ENCODE results near the gene PPP1R11.

Gene PPP1R11

DNA sequence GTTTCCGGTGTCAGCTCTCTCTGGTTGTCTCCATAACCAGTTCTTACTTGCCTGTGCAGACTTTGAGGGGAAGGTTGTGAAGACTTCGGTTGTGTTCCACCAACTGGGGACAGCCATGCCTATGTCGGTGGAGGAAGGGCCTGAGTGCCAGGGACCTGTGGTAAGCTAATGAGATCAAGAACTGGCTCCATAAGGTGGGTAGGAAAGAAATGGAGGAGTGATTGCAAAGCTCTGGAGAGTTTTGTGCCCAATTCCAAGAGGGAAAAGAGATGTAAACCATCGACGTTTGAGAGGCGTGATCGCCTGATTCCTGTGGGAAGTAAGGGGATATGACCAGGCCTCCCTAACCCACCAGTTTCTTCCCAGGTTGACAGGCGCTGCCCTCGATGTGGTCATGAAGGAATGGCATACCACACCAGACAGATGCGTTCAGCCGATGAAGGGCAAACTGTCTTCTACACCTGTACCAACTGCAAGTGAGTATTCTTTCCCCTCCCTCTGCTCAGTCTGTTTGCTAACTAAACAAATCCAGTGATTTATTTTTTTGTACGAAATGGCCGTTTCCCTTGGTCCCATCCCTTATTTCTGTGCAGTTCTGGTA lies 5.0 kb upstream of the PPP1R11 start:
- DNase-seq (ENCODE audit: low read depth in 2 of 2) = no peak

DNA sequence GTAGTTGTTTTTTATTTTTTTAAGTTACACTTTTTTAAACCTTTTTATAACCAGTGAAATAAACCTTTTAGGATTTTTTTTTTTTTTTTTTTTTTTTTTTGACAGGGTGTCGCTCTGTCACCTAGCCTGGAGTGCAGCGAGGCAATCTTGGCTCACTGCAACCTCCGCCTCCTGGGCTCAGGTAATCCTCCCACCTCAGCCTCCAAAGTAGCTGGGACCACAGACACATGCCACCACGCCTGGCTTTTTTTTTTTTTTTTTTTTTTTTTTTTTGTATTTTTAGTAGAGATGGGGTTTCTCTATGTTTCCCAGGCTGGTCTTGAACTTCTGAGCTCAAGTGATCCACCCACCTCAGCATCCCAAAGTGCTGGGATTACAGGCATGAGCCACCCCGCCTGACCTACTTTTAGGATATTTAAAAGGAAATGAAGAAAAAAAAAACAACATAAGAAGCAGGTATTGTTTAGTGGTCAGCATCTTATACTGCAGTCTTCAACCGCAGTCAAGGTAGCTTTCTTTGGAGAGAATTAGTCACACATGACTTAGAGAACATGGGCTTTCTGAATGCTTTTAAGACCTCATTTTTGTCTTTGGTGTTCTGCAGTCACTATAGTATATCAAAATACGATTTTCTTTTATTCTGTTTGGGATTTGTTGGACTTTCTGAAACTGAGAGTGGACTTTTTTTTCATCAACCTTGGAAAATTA lies 4.4 kb upstream of the PPP1R11 start:
- no peak for DNase-seq (ENCODE audit: low read depth in 2 of 2)

DNA sequence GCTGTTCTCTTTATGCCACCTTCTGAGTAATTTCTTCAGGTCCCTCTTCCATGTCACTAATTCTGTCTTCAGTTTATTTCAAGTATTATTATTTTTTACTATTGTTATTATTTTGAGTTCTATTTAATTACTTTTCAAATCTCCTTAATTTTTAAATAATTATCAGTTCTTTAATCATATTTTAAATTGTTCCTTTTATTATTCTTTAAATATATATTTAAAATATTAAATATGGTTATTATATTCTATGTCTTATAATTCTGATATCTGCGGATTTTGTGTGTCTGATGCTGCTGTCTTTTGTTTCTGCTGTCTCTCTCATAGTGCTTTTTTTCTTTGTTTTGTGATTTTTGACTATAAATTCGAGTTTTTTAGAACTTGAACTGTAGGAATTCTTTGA lies 3.7 kb upstream of the PPP1R11 start:
- DNase-seq (ENCODE audit: low read depth in 2 of 2) = no peak

DNA sequence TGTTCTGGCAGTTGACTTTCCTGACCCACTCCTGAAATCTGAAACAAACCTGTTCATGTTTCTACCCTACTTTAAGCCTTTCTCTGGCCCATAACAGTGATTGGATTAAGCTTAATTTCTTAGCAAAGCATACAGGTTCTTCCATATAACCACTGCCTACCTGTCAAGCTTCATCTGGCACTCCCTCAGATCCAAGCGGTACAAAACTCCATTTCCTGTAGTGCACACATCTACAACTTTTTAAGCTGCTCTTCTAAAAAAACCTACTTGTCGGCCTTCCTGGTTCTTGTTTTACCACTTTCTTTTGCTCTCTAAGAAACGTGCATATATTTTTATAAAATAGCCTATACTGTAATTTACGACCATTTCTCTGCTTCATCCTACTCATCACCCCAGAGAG lies 916 bp upstream of the PPP1R11 start:
- no peak for DNase-seq (ENCODE audit: low read depth in 2 of 2)

DNA sequence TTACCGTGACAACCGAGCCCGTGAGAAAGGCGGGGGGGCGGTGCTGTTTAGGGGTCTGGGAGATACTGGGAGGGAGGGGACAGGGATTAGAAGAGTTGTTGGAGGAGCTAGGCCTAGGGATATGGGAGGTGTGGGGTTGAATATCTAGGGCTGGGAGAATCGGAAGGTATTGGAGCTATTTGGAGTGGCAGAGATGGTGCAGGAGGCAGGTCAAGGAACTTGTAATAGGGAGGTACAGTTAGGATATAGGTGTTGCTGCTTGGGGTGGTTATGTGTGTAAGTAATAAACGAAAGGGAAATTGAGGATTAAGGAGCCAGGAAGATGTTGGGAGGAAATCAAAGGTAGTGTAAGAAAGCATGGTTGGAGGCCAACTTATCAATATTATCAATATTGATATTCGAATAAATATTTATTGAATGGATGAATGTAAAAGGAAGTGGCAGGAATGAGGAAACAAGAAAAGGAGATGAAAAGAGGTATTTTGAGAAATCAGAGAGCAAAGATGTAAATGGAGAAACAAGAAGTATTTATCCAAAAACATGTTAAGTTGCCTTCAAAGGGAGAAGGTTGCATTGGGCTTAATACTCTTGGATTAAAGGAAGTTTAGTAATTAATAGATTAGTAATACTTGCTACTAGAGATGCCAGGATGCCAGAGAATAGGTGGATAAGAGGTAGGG lies 602 bp downstream of the PPP1R11 start:
- no peak for DNase-seq (ENCODE audit: low read depth in 2 of 2)

DNA sequence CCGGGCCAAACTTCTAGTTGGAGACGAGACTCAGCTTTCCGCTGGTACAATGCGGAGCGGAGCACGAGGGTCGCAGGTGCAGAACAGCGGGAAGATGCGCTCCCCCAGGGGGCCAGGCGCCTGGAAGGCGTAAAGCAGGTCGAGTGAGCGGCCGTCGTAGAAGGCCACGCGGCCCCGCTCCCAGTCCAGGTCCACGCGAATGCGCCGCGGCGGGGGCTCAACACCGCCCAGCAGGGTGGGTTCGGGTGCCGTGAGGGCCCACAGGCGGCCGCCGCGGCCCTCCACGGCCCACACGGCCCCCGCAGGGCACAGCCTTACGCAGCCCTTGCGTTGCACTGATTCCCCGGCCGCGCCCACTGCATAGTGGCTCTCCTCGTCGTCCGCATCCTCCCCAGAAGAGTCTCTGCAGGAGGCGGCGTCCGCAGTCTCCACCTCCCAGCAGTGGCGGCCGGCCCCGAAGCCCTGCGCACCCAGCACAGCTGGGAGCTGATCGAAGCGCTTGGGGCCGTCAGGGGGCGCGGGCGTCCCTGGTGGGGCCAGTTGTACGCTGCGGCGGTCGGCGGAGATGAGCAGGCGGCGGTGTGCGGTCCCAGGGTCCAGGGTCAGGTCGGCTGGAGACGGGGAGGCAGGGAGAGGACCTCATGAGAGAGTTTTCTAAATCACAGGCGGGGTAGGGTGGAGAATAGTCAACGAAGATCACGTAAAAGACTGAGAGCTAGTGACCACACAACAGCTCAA lies 4.3 kb downstream of the PPP1R11 start:
- no peak for DNase-seq (ENCODE audit: low read depth in 2 of 2)

DNA sequence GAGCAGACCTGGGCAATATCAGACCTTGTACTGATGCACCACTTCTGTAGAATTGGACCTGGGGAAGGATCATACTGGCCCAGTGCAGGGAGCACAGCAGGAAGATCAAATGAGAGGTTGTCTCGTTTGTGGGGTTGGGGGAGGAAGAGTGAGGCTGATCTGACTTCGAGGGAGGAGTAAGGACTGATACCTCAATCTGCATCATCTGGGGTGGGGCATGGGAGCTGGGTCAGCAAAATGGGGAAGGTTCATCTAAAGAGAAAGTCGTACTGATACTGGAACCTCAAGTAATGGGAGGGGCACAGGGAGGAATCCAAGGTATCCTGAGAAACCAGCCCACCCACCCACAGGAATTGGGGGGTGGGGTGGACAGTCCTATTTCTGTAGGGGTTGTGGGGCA lies 4.9 kb downstream of the PPP1R11 start:
- DNase-seq (ENCODE audit: low read depth in 2 of 2) = no peak

DNA sequence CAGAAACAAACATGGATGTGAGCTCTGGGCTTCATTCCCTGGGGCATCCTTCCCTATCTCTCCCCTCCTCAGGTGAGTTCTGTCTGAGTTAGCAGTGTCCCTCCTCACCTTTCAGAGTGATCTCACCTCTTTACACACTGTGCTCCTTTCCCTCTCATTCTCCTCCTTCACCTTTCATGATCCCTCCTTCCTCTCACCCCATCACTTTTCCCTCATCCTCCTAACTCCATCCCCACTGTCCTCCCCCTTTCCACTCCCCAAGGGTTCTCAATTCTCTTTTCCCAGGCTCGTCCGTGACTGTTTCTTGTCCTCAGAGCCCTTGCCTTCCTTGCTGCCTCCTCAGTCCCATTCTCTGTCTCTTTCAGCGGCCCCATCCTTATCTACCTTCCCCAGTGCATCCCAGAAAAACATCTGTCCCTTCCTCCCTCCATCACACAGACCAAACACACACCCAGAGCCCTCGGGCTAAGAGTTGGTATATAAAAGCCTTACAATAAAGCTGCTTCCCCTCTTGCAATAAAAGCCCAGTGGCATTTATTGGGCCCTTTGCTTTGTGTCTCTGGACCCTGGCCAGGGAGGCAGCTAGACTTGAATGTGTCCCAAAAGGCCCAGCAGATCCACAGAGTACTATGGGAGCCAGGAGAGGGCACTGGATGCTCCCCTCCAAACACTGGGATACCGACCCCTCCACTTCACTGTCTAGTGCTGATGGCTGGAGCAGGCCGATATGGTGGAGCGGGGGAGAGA lies 6.7 kb downstream of the PPP1R11 start:
- DNase-seq (ENCODE audit: low read depth in 2 of 2) = no peak

DNA sequence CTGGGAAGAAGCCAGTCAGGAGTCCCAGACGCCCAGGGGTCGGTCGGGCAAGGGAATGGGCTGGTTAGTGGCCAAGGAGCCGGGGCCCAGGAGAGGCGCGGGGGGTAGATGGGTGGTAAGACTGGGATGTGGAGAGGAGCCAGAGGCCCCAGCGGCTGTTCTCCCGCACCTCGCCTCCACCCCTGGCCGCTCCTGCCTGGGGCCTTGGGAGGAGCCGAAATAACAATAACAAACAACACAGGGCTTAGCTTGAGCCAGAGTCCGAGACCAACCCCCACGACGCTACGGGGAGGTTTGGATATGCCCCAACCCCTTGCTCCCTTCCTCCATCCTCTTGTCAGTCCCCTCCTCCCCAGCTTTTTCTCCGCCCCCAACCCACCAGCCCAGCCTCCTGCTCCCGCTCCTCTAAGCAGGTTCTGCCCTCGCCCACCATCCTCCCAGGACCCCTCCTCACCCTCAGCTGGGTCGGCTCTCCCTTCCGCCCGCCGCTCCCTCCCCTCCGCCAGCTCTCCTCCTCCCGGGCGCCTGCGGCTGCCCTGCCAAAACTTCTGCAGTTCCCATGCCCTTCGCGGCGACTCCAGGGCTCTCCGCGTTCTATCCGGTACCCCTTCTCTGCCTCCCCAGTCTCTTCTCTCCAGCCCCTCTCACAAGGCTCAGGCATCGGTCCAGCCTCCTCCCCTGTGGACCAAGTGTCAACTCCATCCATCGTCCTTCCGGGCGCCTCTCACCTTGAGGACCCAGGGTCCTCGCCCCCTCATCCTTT lies 7.5 kb downstream of the PPP1R11 start:
- no peak for DNase-seq (ENCODE audit: low read depth in 2 of 2)

DNA sequence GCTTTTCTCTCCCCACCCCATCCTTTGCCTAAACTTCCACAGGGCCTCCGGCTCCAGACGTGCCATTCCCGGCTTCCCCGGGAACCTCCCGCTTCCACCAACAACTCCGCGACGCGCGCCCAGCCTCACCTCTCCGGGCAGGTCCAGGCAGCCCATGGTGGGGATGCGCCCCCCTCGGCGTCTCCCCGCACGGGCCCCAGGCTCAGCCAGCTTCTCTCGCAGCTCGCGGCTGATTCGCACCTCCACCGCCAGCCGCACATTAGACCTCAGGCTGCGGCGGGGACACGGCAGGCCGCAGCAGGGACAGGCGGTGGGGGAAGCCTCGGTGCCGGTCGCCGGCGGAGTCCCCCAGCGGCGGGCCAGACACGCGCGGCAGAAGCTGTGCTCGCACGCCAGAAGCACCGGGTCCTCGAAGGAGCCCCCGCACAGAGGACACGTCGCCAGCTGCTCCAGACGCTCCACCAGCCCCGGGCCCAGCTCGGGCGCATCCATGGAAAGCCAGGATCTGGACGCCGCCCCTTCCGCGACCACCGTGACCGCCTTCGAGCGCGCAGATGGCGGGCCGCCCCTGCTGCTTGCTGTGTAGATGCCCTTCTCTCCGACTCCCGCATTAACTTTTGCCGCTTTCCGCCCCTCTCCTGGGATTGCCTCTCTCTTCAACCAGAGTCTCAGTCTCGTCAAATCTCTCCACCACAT lies 8.2 kb downstream of the PPP1R11 start, which contains the start of gene RNF39:
TSS of gene RNF39 (minus strand) at position 676 of the 696 bp plus-strand sequence. CDS start at position 492, 184 bp downstream.
- DNase-seq (ENCODE audit: low read depth in 2 of 2) = no peak

DNA sequence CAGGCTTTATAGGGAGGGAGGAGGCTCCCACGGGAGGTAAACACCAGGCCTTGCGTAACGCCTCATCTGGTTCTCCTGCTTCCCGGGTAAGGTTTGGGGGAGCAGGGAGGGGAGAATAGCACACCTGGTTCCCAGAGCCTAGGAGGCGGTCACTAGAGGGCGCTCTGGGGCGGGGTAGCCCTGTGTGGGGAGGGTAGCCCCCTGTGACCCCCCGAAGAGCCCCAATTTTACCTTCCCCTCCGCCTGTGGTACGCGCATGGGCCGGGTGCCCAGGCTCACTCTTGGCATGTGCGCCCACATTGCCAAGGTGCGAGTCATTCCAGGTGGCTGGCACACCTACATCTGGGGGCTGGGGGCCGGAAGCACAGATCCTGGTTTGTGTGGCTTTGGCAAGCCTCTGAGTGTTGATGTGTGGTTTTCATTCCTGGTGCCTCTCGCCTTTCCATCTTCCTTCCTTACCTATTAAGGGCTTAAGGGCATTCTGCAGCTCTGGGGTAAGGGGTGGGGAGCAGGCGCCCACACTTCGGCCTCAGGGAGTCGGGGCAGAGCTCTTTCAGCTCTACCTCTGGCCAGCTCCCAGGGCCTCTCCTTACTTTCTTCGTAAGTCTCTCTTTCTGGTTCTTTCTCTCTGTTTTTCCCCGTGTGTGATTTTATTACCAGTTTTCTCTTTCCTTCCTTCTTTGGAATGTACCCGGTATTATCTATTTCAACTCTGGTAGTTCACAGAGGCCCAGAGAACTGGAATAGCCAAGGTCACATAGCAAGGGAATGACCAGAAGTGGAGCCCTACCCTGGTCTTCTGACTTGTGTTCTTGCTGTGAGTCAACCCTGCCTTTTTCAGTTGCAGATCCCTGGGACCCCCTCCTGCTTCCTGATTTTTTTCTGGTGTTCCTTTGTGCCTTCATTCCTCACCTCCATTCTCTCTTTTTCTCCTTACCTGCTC lies 9.1 kb downstream of the PPP1R11 start:
- DNase-seq (ENCODE audit: low read depth in 2 of 2) = no peak

DNA sequence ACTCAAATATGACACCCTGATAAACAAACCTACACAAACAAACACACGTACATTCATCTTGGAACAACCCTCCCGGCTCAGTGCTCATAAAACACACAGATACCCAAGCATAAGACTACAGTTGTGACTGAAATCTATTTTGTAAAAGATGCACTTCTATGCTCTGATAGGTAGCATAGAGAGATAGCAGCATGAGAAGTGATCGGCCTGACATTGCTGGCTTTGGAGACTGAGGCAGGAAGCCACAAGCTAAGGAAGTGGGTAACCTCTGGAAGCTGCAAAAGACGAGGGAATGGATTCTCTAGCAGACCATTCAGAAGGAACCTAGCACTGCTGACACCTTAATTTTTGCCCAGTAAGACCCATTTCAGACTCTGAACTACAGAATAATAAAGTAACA lies 10.2 kb downstream of the PPP1R11 start:
- DNase-seq (ENCODE audit: low read depth in 2 of 2) = no peak

DNA sequence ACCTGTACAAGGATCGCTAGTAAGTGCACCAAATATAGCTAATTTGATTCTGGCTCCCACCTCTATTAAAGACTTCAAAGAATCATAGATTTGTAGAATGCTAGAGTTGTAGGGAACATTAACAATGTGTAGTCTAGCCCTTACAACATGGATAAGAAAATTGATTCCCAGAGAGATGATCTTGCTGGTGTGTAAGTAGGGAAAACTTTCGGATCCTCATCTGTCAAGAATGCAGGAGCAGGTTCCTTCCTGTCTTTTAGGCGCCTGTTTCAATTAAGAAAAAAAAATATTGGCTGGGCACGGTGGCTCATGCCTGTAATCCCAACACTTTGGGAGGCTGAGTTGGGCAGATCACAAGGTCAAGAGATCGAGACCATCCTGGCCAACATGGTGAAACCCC lies 20.9 kb downstream of the PPP1R11 start:
- DNase-seq (ENCODE audit: low read depth in 2 of 2) = no peak

DNA sequence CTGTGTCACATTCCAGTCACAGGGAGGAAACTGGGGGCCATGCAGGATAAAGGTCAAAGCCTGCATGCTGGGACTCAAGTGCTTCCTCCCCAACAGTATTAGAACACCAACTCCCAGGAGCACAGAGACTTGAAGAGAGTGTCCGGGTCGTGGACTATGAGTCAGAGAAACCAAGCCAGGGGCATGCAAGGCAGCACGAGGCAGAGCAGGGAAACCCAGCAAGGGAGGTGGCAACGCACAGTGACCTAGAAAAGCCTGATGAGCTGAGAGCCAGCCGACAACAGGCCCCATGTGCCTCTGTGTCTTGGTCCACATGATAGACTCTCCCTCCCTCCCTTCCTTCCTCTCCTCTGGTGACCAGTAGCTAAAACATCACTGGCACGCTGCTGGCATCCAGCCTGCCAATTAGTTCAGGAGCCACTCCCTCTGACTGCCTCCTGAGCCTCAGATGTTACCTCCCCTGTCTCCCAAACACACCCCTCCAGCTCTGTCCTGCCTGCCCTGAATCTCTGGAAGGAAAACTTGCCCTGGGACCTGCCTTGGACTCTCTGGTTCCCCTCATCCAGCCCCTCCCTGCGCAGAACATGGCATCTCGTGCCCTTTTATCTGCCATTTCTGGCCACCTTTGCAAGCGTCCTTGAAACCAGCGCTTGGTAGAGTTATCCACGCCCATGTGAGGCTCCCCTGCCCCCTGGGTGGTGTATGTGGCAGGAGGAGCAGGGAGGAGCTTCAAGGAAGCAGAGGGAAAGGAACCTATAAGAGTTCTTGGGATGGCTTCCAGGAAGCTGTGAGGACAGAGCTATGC lies 24.8 kb downstream of the PPP1R11 start:
- DNase-seq (ENCODE audit: low read depth in 2 of 2) = no peak

DNA sequence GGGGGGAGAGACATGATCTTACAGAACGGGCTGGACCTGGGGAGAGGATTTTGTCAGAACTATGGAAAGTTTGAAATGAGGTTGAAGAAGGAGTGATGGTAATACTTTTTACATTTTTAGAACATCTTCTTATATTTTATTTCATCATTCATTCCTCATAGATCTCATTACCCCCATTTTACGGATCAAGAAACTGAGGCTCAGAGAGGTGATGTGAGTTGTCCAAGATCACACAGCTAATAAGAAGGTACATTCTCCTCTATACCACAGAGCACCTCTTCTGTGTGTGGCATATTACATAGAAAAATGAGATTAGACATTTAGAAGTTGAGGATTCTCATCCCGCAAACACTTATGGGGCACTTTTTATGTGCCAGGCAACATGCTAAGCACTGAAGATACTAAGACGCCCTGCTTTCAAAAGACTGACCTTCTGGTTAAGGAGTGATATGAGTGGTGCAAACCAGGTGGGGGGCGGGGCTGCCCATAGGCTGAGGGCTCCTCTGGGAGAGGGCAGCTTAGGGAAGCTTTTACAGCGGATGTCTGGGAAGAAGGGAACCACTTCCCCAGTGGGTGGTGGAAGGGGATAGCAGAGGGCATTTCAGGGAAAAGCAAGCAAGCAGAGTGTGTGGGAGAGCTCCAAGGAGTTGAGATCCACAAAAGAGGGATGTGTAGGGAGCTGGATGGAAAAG lies 26.0 kb downstream of the PPP1R11 start:
- no peak for DNase-seq (ENCODE audit: low read depth in 2 of 2)

DNA sequence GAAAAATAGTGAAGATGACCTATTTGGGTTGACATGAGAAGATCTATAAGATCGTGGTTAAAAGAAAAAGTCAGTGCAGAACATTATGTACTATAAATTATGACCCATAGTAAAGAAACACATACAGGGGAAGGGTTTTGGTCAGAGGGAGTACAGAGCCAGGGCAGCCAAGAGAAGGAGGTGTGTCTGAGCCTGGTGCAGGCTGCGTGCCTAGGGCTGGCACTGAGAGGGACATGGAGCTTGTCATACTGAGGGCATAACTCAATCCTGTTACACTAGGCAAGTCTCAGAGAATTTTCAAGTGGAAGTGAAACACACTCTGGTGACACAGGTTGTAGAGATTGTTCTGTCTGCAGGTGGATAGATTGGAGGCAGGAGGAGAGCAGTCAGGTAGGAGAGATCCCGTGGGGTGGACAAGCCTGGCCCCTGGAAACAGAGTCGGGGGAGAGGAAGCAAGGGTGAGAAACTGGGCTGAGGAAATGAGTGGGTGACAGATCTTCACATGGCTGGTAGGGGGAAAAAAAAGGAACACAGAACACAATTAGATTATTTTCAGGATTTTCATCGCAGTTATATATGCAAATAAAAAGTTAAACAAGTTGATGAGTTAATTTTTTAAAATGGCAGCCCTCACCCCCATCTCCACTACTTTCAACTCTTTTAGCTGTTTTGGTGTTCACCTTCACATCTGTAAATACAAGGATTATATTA lies 27.1 kb downstream of the PPP1R11 start:
- DNase-seq (ENCODE audit: low read depth in 2 of 2) = no peak

DNA sequence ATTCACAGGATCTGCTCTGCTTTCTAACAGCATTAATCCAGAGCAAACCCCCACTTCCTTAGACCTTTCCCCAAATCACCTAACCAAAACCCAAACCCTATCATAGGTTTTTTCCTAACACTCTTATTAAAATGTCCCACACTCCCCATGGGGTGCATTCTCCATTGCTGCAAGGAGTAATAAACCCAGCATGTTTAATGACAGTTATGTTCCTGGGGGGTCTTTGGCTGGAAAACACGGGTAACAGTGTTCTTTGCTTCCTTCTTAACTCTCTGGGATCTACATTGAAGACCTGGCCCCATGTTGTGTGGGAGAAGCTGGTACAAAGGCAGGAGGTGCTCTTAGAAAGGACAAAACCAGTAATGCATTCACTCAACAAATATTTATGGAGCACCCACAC lies 29.8 kb downstream of the PPP1R11 start:
- DNase-seq (ENCODE audit: low read depth in 2 of 2) = no peak
